ENCODE results near the gene SLC28A1.

SLC28A1 gene

GRCh38 chr15:84904419-84904818, 20.0 kb downstream of the SLC28A1 start:
- H3K4me3 ChIP-seq (ENCODE audit: low read depth, low read length), result no peak overlapping the region
- no peaks in the 10 kb centered on the region for H3K9me3 ChIP-seq (ENCODE audit: control insufficient read depth, insufficient read depth, low read length)
- no peaks in the 10 kb centered on the region for H3K4me1 ChIP-seq (ENCODE audit: control insufficient read depth, insufficient read depth, low read length)
- no peaks in the 10 kb centered on the region for H3K27me3 ChIP-seq (ENCODE audit: control insufficient read depth, insufficient read depth, low read length)
- H3K36me3 ChIP-seq (ENCODE audit: control insufficient read depth, insufficient read depth, low read length), result no peaks in the 10 kb centered on the region
- no peak overlapping the region for H3K9ac ChIP-seq (ENCODE audit: low read depth, low read length)

GRCh38 chr15:84905016-84905916, 20.8 kb downstream of the SLC28A1 start:
- Histone ChIP-seq H3K4me3 (ENCODE audit: low read depth, low read length) (no peak overlapping the region), H3K27me3 (ENCODE audit: control insufficient read depth, insufficient read depth, low read length) (no peaks in the 10 kb centered on the region), H3K36me3 (ENCODE audit: control insufficient read depth, insufficient read depth, low read length) (no peaks in the 10 kb centered on the region), H3K9ac (ENCODE audit: low read depth, low read length) (no peak overlapping the region), H3K4me1 (ENCODE audit: control insufficient read depth, insufficient read depth, low read length) (no peaks in the 10 kb centered on the region), H3K9me3 (ENCODE audit: control insufficient read depth, insufficient read depth, low read length) (no peaks in the 10 kb centered on the region)

GRCh38 chr15:84907731-84908130, 23.3 kb downstream of the SLC28A1 start:
- Histone ChIP-seq H3K4me1 (ENCODE audit: control insufficient read depth, insufficient read depth, low read length) (no peaks in the 10 kb centered on the region), H3K27me3 (ENCODE audit: control insufficient read depth, insufficient read depth, low read length) (no peaks in the 10 kb centered on the region), H3K9me3 (ENCODE audit: control insufficient read depth, insufficient read depth, low read length) (no peaks in the 10 kb centered on the region), H3K9ac (ENCODE audit: low read depth, low read length) (no peak overlapping the region), H3K36me3 (ENCODE audit: control insufficient read depth, insufficient read depth, low read length) (no peaks in the 10 kb centered on the region), H3K4me3 (ENCODE audit: low read depth, low read length) (no peak overlapping the region)

GRCh38 chr15:84908564-84908963, 24.1 kb downstream of the SLC28A1 start:
- no peaks in the 10 kb centered on the region for H3K36me3 ChIP-seq (ENCODE audit: control insufficient read depth, insufficient read depth, low read length)
- no peaks in the 10 kb centered on the region for H3K4me1 ChIP-seq (ENCODE audit: control insufficient read depth, insufficient read depth, low read length)
- no peak overlapping the region for H3K9ac ChIP-seq (ENCODE audit: low read depth, low read length)
- no peaks in the 10 kb centered on the region for H3K9me3 ChIP-seq (ENCODE audit: control insufficient read depth, insufficient read depth, low read length)
- H3K27me3 ChIP-seq (ENCODE audit: control insufficient read depth, insufficient read depth, low read length), result no peaks in the 10 kb centered on the region
- H3K4me3 ChIP-seq (ENCODE audit: low read depth, low read length), result no peak overlapping the region

GRCh38 chr15:84909029-84909428, 24.6 kb downstream of the SLC28A1 start:
- H3K9me3 ChIP-seq (ENCODE audit: control insufficient read depth, insufficient read depth, low read length), result no peaks in the 10 kb centered on the region
- no peak overlapping the region for H3K9ac ChIP-seq (ENCODE audit: low read depth, low read length)
- no peaks in the 10 kb centered on the region for H3K36me3 ChIP-seq (ENCODE audit: control insufficient read depth, insufficient read depth, low read length)
- no peaks in the 10 kb centered on the region for H3K27me3 ChIP-seq (ENCODE audit: control insufficient read depth, insufficient read depth, low read length)
- H3K4me3 ChIP-seq (ENCODE audit: low read depth, low read length), result no peak overlapping the region
- H3K4me1 ChIP-seq (ENCODE audit: control insufficient read depth, insufficient read depth, low read length), result no peaks in the 10 kb centered on the region

- Histone ChIP-seq H3K27me3 (ENCODE audit: control insufficient read depth, insufficient read depth, low read length) (no peaks in the 10 kb centered on the region), H3K36me3 (ENCODE audit: control insufficient read depth, insufficient read depth, low read length) (no peaks in the 10 kb centered on the region), H3K9me3 (ENCODE audit: control insufficient read depth, insufficient read depth, low read length) (no peaks in the 10 kb centered on the region), H3K4me1 (ENCODE audit: control insufficient read depth, insufficient read depth, low read length) (no peaks in the 10 kb centered on the region), H3K9ac (ENCODE audit: low read depth, low read length) (no peak overlapping the region), H3K4me3 (ENCODE audit: low read depth, low read length) (no peak overlapping the region)
Measured at GRCh38 chr15:84909782-84910181, 25.3 kb downstream of the SLC28A1 start.

GRCh38 chr15:84910928-84911623, 26.6 kb downstream of the SLC28A1 start:
- Histone ChIP-seq H3K36me3 (ENCODE audit: control insufficient read depth, insufficient read depth, low read length) (no peaks in the 10 kb centered on the region), H3K9me3 (ENCODE audit: control insufficient read depth, insufficient read depth, low read length) (no peaks in the 10 kb centered on the region), H3K9ac (ENCODE audit: low read depth, low read length) (no peak overlapping the region), H3K27me3 (ENCODE audit: control insufficient read depth, insufficient read depth, low read length) (no peaks in the 10 kb centered on the region), H3K4me1 (ENCODE audit: control insufficient read depth, insufficient read depth, low read length) (no peaks in the 10 kb centered on the region), H3K4me3 (ENCODE audit: low read depth, low read length) (no peak overlapping the region)

- no peaks in the 10 kb centered on the region for H3K9me3 ChIP-seq (ENCODE audit: control insufficient read depth, insufficient read depth, low read length)
- no peaks in the 10 kb centered on the region for H3K27me3 ChIP-seq (ENCODE audit: control insufficient read depth, insufficient read depth, low read length)
- no peaks in the 10 kb centered on the region for H3K4me1 ChIP-seq (ENCODE audit: control insufficient read depth, insufficient read depth, low read length)
- H3K4me3 ChIP-seq (ENCODE audit: low read depth, low read length), result no peak overlapping the region
- no peaks in the 10 kb centered on the region for H3K36me3 ChIP-seq (ENCODE audit: control insufficient read depth, insufficient read depth, low read length)
- no peak overlapping the region for H3K9ac ChIP-seq (ENCODE audit: low read depth, low read length)
Measured at GRCh38 chr15:84911879-84912660, 27.6 kb downstream of the SLC28A1 start.

- Histone ChIP-seq H3K36me3 (ENCODE audit: control insufficient read depth, insufficient read depth, low read length) (no peaks in the 10 kb centered on the region), H3K27me3 (ENCODE audit: control insufficient read depth, insufficient read depth, low read length) (no peaks in the 10 kb centered on the region), H3K9me3 (ENCODE audit: control insufficient read depth, insufficient read depth, low read length) (no peaks in the 10 kb centered on the region), H3K4me3 (ENCODE audit: low read depth, low read length) (no peak overlapping the region), H3K9ac (ENCODE audit: low read depth, low read length) (no peak overlapping the region), H3K4me1 (ENCODE audit: control insufficient read depth, insufficient read depth, low read length) (no peaks in the 10 kb centered on the region)
Measured at GRCh38 chr15:84913360-84913723, 28.9 kb downstream of the SLC28A1 start.

GRCh38 chr15:84914351-84914750, 29.9 kb downstream of the SLC28A1 start:
- Histone ChIP-seq H3K9ac (ENCODE audit: low read depth, low read length) (no peak overlapping the region), H3K27me3 (ENCODE audit: control insufficient read depth, insufficient read depth, low read length) (no peaks in the 10 kb centered on the region), H3K4me1 (ENCODE audit: control insufficient read depth, insufficient read depth, low read length) (no peaks in the 10 kb centered on the region), H3K4me3 (ENCODE audit: low read depth, low read length) (no peak overlapping the region), H3K36me3 (ENCODE audit: control insufficient read depth, insufficient read depth, low read length) (no peaks in the 10 kb centered on the region), H3K9me3 (ENCODE audit: control insufficient read depth, insufficient read depth, low read length) (no peaks in the 10 kb centered on the region)

- H3K4me1 ChIP-seq (ENCODE audit: control insufficient read depth, insufficient read depth, low read length), result no peaks in the 10 kb centered on the region
- no peaks in the 10 kb centered on the region for H3K9me3 ChIP-seq (ENCODE audit: control insufficient read depth, insufficient read depth, low read length)
- H3K36me3 ChIP-seq (ENCODE audit: control insufficient read depth, insufficient read depth, low read length), result no peaks in the 10 kb centered on the region
- peak overlapping the region; percentile 20 for H3K9ac ChIP-seq (ENCODE audit: low read depth, low read length)
- H3K27me3 ChIP-seq (ENCODE audit: control insufficient read depth, insufficient read depth, low read length), result no peaks in the 10 kb centered on the region
- no peak overlapping the region for H3K4me3 ChIP-seq (ENCODE audit: low read depth, low read length)
Measured at GRCh38 chr15:84914909-84915605, 30.6 kb downstream of the SLC28A1 start.
